Mesendoderm (in vitro differentiated cells): ENCODE data around the gene OR10H5.
"Not testable (repeated sequence)": the region's sequence is repeated elsewhere in the genome, so short reads cannot be mapped to it uniquely, and the experiment has no call there.

ENCODE experiments used
- DNase-seq: peaks from one replicate; pipeline ENCODE4 v3.0.0; 2013
- H2AK5ac ChIP-seq: 2 replicates; pipeline ENCODE4 v1.6.1; 2013; ENCODE audit warnings: low read length, inconsistent platforms
- H2BK120ac ChIP-seq: 2 replicates; pipeline ENCODE4 v1.6.1; 2013; ENCODE audit warnings: low read depth, mild to moderate bottlenecking, low read length, moderate library complexity, mixed read lengths
- H2BK15ac ChIP-seq: replicated peaks from 2 replicates; pipeline ENCODE4 v1.6.1; 2013; ENCODE audit warnings: low read depth, mild to moderate bottlenecking, moderate library complexity
- H2BK5ac ChIP-seq: 2 replicates; pipeline ENCODE4 v1.6.1; 2013; ENCODE audit warnings: low read length, inconsistent platforms
- H3K18ac ChIP-seq: 2 replicates; pipeline ENCODE4 v1.6.1; 2013; ENCODE audit warnings: mild to moderate bottlenecking, low read length, mixed read lengths
- H3K23ac ChIP-seq: one replicate; pipeline ENCODE4 v1.6.1; 2013; ENCODE audit warnings: low read length
- H3K27ac ChIP-seq: 2 replicates; pipeline ENCODE4 v1.5.1; 2013; ENCODE audit warnings: low read depth, mild to moderate bottlenecking, inconsistent platforms, low read length, moderate library complexity
- H3K27me3 ChIP-seq: 2 replicates; pipeline ENCODE4 v1.6.1; 2013; ENCODE audit warnings: low read length, control low read depth, mild to moderate bottlenecking, inconsistent platforms; ENCODE audit not compliant: insufficient read depth, poor library complexity
- H3K36me3 ChIP-seq: 2 replicates; pipeline ENCODE4 v1.6.1; 2013; ENCODE audit warnings: low read length, inconsistent platforms; ENCODE audit not compliant: control insufficient read depth, insufficient read depth
- H3K4ac ChIP-seq: one replicate; pipeline ENCODE4 v1.6.1; 2013; ENCODE audit warnings: low read depth, mild to moderate bottlenecking, low read length, moderate library complexity
- H3K4me1 ChIP-seq: 2 replicates; pipeline ENCODE4 v1.6.1; 2013; ENCODE audit warnings: low read depth, low read length, inconsistent platforms; ENCODE audit not compliant: control insufficient read depth
- H3K4me2 ChIP-seq: 2 replicates; pipeline ENCODE4 v1.6.1; 2013; ENCODE audit warnings: low read length
- H3K4me3 ChIP-seq: 2 replicates; pipeline ENCODE4 v1.5.1; 2013; ENCODE audit warnings: mild to moderate bottlenecking, low read length
- H3K56ac ChIP-seq: one replicate; pipeline ENCODE4 v1.6.1; 2013; ENCODE audit warnings: low read length
- H3K79me1 ChIP-seq: 2 replicates; pipeline ENCODE4 v1.6.1; 2013; ENCODE audit warnings: low read length, inconsistent platforms
- H3K79me2 ChIP-seq: 2 replicates; pipeline ENCODE4 v1.6.1; 2013; ENCODE audit warnings: mild to moderate bottlenecking, low read length; ENCODE audit not compliant: control insufficient read depth, insufficient read depth
- H3K9ac ChIP-seq: 2 replicates; pipeline ENCODE4 v1.6.1; 2013; ENCODE audit warnings: low read length, inconsistent platforms
- H4K5ac ChIP-seq: one replicate; pipeline ENCODE4 v1.6.1; 2013; ENCODE audit warnings: low read length
- H4K8ac ChIP-seq: one replicate; pipeline ENCODE4 v1.6.1; 2013; ENCODE audit warnings: low read depth, mild to moderate bottlenecking, control low read depth, low read length, moderate library complexity
- WGBS: extraction: QIAGEN DNeasy Blood & Tissue Kit; methylation state at CpG from one replicate; pipeline ENCODE4 v1.1.7; 2013; ENCODE audit warnings: low lambda C conversion rate, missing lambda C conversion rate; ENCODE audit not compliant: insufficient coverage; ENCODE audit errors: extremely low coverage; 5-methylcytosine and 5-hydroxymethylcytosine counted together

OR10H5 gene

DNA sequence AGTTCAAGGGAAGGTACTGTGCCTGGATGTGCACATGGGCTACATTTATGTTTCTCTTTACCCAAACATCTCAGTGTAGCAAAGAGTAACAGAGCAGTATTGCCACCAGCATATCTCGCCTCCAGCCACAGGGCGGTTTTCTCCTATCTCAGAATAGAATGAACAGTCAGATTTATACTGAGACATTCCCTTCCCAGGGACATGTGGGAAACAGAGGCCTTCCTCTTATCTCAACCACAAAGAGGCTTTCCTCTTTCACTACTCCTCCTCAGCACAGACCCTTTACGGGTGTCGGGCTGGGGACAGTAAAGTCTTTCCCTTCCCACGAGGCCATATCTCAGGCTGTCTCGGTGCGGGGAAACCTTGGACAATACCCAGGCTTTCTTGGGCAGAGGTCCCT lies 4.6 kb upstream of the OR10H5 start:
- not testable (repeated sequence) for H2BK120ac ChIP-seq, H2AK5ac ChIP-seq, H3K56ac ChIP-seq, H3K4ac ChIP-seq, H3K9ac ChIP-seq, H3K27ac ChIP-seq, H3K4me2 ChIP-seq, H3K4me1 ChIP-seq, H2BK15ac ChIP-seq, H4K8ac ChIP-seq, H3K27me3 ChIP-seq, H3K4me3 ChIP-seq, H4K5ac ChIP-seq, H3K79me2 ChIP-seq, H3K18ac ChIP-seq, H2BK5ac ChIP-seq, H3K79me1 ChIP-seq, H3K23ac ChIP-seq, H3K36me3 ChIP-seq, DNase-seq
- no CpG with 5 or more reads among the region's 7 CpGs for WGBS

DNA sequence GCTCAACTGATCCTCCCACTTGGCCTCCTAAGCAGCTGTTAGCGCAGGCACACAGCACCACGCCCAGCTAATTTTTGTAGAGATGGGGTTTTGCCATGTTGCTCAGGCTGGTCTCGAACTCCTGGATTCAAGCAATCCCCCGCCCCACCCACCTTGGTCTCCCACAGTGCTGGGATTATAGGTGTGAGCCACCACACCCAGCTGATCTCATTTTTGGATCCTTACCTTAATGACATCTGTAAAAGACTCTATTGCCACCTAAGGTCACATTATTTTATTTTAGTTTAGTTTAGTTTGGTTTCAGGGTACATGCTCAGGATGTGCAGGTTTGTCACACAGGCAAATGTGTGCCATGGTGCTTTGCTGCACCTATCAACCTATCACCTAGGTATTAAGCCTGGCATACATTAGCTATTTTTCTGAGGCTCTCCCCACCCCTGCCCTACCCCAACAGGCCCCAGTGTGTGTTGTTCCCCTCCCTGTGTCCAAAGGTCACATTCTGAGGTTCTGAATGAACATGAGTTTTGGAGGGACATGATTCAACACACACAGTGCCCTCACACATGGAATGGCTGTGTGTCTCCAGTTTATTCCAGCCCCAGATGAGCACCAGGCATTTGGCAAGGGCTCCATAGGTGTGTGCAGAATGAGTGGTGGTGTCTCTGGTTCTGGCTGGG lies 1.3 kb downstream of the OR10H5 start:
- H3K4me1 ChIP-seq: no peaks in the 10 kb centered on the region
- H3K23ac ChIP-seq: no peak overlapping the region
- no peak overlapping the region for H2BK15ac ChIP-seq
- no peaks in the 10 kb centered on the region for H3K27me3 ChIP-seq
- no peak overlapping the region for H3K18ac ChIP-seq
- H3K79me2 ChIP-seq: no peaks in the 10 kb centered on the region
- no peak overlapping the region for H3K4me3 ChIP-seq
- no peak overlapping the region for H4K8ac ChIP-seq
- H2AK5ac ChIP-seq: no peak overlapping the region
- H2BK120ac ChIP-seq: no peak overlapping the region
- no peak overlapping the region for H3K9ac ChIP-seq
- H3K4me2 ChIP-seq: no peak overlapping the region
- H3K27ac ChIP-seq: no peak overlapping the region
- H3K36me3 ChIP-seq: no peaks in the 10 kb centered on the region
- H2BK5ac ChIP-seq: no peak overlapping the region
- no peak overlapping the region for H3K56ac ChIP-seq
- DNase-seq: no peak
- no CpG with 5 or more reads among the region's 4 CpGs for WGBS
- H3K4ac ChIP-seq: no peak overlapping the region
- no peak overlapping the region for H4K5ac ChIP-seq
- no peaks in the 10 kb centered on the region for H3K79me1 ChIP-seq

DNA sequence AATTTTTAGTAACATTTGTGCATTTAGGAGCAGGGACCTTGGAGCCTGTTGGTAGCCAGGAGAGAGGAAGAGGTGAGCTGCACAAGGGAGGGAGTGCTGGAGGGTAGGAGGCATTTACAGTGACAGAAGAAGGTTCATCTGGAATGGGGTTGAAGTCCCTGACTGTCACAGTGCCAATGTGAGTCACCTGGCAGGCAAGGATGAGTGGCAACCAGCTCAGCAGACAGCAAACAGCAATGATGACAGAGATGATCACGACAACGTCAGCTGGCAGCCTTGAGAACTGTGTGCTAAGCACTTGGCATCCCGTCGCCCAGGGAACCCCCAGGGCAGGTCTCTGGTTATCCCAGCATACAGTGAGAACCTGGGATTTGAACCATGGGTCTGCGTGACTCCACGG lies 2.6 kb downstream of the OR10H5 start:
- no CpG with 5 or more reads among the region's 6 CpGs for WGBS
- Histone ChIP-seq H3K79me1 (no peaks in the 10 kb centered on the region), H3K36me3 (no peaks in the 10 kb centered on the region), H3K56ac (no peak overlapping the region), H3K79me2 (no peaks in the 10 kb centered on the region), H3K27me3 (no peaks in the 10 kb centered on the region), H3K4ac (no peak overlapping the region), H4K8ac (no peak overlapping the region), H3K4me1 (no peaks in the 10 kb centered on the region), H3K4me3 (no peak overlapping the region), H4K5ac (no peak overlapping the region), H3K9ac (no peak overlapping the region), H2BK120ac (no peak overlapping the region), H2AK5ac (no peak overlapping the region), H3K27ac (no peak overlapping the region), H3K23ac (no peak overlapping the region), H3K4me2 (no peak overlapping the region), H2BK15ac (no peak overlapping the region), H2BK5ac (no peak overlapping the region), H3K18ac (no peak overlapping the region)
- DNase-seq: no peak

DNA sequence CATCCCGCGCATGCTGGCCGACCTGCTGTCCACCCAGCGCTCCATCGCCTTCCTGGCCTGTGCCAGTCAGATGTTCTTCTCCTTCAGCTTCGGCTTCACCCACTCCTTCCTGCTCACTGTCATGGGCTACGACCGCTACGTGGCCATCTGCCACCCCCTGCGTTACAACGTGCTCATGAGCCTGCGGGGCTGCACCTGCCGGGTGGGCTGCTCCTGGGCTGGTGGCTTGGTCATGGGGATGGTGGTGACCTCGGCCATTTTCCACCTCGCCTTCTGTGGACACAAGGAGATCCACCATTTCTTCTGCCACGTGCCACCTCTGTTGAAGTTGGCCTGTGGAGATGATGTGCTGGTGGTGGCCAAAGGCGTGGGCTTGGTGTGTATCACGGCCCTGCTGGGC lies 6.8 kb downstream of the OR10H5 start:
- H3K56ac ChIP-seq, H3K4ac ChIP-seq, H2BK15ac ChIP-seq, H3K4me1 ChIP-seq, H3K27me3 ChIP-seq, H3K4me2 ChIP-seq, H3K9ac ChIP-seq, H3K27ac ChIP-seq, H4K5ac ChIP-seq, H4K8ac ChIP-seq, H3K79me1 ChIP-seq, H2BK120ac ChIP-seq, H3K79me2 ChIP-seq, H2AK5ac ChIP-seq, H3K18ac ChIP-seq, H3K36me3 ChIP-seq, H2BK5ac ChIP-seq, H3K4me3 ChIP-seq, H3K23ac ChIP-seq, DNase-seq: not testable (repeated sequence)
- no CpG with 5 or more reads among the region's 18 CpGs for WGBS

DNA sequence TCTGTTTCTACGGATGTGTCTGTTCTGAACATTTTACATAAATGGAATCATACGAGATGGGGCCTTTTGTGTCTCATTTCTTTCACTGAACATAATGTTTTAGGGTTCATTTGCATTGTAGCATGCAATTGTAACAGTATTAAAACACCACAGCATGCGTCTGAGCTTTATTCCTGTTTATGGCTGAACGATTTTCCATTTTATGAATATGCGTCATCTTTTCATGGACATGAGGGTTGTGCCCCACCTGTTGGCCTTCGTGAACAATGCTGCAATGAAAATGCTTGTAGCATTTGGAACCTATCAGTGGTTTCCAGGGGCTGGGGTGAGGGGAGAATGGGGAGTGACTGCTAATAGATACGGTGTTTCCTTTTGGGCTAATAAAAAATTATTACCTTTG lies 22.9 kb downstream of the OR10H5 start:
- Histone ChIP-seq H3K56ac (no peak overlapping the region), H3K23ac (no peak overlapping the region), H3K4me1 (no peaks in the 10 kb centered on the region), H2AK5ac (no peak overlapping the region), H3K9ac (no peak overlapping the region), H3K27me3 (no peaks in the 10 kb centered on the region), H3K4me2 (no peak overlapping the region), H3K4me3 (no peak overlapping the region), H3K79me1 (no peaks in the 10 kb centered on the region), H3K18ac (no peak overlapping the region), H4K8ac (no peak overlapping the region), H4K5ac (no peak overlapping the region), H2BK15ac (no peak overlapping the region), H2BK120ac (no peak overlapping the region), H3K36me3 (no peaks in the 10 kb centered on the region), H3K27ac (no peak overlapping the region), H2BK5ac (no peak overlapping the region), H3K79me2 (no peaks in the 10 kb centered on the region), H3K4ac (no peak overlapping the region)
- no peak for DNase-seq
- WGBS: no CpG with 5 or more reads among the region's 7 CpGs

DNA sequence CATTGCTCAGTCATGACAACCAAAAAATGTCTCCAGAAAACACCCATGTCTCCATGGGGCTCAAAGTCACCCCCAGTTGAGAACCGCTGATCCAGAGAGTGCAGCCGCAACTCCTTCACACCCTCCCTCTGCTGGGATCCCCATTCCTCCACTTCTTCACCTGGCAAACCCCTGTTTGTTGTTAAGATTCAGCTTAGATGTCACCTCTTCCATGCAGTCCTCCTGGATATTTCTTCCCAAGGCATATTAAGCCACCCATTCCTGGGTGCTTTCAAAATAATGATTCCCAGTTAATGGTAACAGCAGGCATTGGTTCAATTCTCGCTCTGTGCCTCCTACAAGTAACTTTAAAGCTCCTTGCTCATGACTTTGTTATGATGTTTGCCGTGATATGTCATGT lies 24.0 kb downstream of the OR10H5 start:
- Histone ChIP-seq H3K23ac (no peak overlapping the region), H3K27me3 (no peaks in the 10 kb centered on the region), H3K4me2 (no peak overlapping the region), H3K79me1 (no peaks in the 10 kb centered on the region), H3K4me3 (no peak overlapping the region), H3K56ac (no peak overlapping the region), H3K4ac (no peak overlapping the region), H3K36me3 (no peaks in the 10 kb centered on the region), H2BK15ac (no peak overlapping the region), H3K4me1 (no peaks in the 10 kb centered on the region), H3K9ac (no peak overlapping the region), H3K27ac (no peak overlapping the region), H4K8ac (no peak overlapping the region), H2BK5ac (no peak overlapping the region), H2BK120ac (no peak overlapping the region), H3K79me2 (no peaks in the 10 kb centered on the region), H2AK5ac (no peak overlapping the region), H3K18ac (no peak overlapping the region), H4K5ac (no peak overlapping the region)
- WGBS: no CpG with 5 or more reads among the region's 4 CpGs
- no peak for DNase-seq
